AG09319 (cell line): Measurements from ENCODE around the gene TERT.

Experiments used
- DNase-seq: peaks from one replicate; pipeline ENCODE4 v3.0.0-alpha.2; 2010; ENCODE audit warnings: low read depth; ENCODE audit errors: extremely low read depth
- CTCF ChIP-seq: IDR thresholded peaks from 2 replicates; pipeline ENCODE4 v1.5.1; 2011; ENCODE audit warnings: low read depth, mild to moderate bottlenecking, inconsistent platforms, low read length, moderate library complexity

The TERT gene

GRCh38 chr5:1318659-1319251, 23.9 kb upstream of the TERT start:
- DNase-seq = no peak

GRCh38 chr5:1317921-1318565, 23.2 kb upstream of the TERT start:
- no peak for DNase-seq
- no peak for TF ChIP-seq CTCF

More at GRCh38 chr5:1318659-1319251, 23.9 kb upstream of the TERT start:
- no peak for TF ChIP-seq CTCF

- TF ChIP-seq CTCF = no peak
Observed at GRCh38 chr5:1316588-1317340, 21.9 kb upstream of the TERT start.

GRCh38 chr5:1315709-1316587, 21.1 kb upstream of the TERT start:
- TF ChIP-seq CTCF = no peak
- DNase-seq = no peak

More at GRCh38 chr5:1316588-1317340, 21.9 kb upstream of the TERT start:
- no peak for DNase-seq

- no peak for DNase-seq
Observed at GRCh38 chr5:1315018-1315708, 20.3 kb upstream of the TERT start.

More at GRCh38 chr5:1315018-1315708, 20.3 kb upstream of the TERT start:
- TF ChIP-seq CTCF = no peak
